ENCODE measurements around the gene RIPPLY3.

The RIPPLY3 gene

GRCh38 chr21:37061926-37062592 lies 55.6 kb downstream of the RIPPLY3 start:
- no peak for DNase-seq (ENCODE audit: low read depth)

DNA sequence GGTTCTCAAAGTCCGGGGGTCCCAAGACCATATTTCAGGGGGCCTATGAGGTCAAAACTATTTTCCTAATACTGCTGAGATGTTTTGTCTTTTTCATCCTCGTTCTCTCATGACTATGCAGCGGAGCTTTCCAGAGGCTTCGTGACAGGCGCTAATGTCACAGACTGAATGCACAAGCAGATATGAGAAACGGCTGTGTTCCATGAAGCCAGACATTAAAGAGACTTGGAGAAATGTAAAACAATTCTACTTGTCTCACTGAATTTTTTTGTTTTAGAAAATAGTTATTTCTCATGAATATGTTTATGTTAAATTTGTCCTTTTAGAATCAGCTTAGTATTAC lies 56.1 kb downstream of the RIPPLY3 start:
- no peak for DNase-seq (ENCODE audit: low read depth)

- no peak for DNase-seq (ENCODE audit: low read depth)
Measured at GRCh38 chr21:37063433-37063832, 56.9 kb downstream of the RIPPLY3 start.

DNA sequence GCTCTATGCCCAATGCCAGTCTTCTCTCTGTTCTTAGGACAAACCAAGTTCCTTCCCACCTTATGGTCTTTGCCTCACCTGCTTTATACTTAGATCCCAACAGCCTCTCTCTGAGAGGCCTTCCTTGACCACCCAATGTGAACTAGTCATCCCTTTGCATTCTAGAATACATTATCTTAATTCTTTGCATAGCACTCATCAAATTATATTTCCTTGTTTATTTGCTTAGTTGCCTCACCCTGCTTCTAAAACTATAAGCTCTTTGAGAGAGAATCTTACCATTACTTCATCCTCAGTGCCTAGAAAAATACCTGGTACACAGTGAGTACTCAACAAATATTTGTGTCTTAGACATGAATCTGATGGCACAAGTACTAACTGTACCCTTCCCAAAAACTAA lies 58.3 kb downstream of the RIPPLY3 start:
- no peak for DNase-seq (ENCODE audit: low read depth)

DNA sequence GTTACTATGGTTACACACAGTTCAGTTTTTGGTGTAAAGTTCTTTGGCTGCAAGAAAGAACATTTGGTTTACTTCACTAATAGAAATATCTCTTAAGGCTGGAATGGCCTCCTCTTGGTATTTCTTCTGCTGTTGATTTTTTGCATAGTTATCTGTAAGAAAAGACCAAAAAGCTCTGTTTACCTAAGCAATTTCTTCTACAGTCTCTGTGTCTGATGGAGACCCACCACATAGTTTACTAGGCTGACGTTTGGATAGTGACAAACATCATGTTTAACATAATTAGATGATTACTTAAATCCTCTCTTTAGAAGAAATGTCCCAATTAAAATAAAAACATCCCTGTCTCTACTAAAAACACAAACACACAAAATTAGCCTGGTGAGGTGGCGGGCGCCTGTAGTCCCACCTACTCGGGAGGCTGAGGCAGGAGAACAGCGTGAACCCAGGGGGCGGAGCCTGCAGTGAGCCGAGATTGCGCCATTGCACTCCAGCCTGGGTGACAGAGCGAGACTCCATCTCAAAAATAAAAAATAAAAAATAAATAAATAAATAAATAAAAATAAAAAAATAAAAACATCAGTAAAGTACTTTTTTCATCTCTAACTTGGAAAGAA lies 59.2 kb downstream of the RIPPLY3 start:
- DNase-seq (ENCODE audit: low read depth), result no peak

Measured in activated T-helper 1 cell treated with Interleukin-2 at 50 U/mL for 16 hours (primary cell).